Measurements from ENCODE around the gene LDHB. TPM values are rescaled to one million over a fixed set of nuclear protein-coding genes. Genes with fewer than 3 reads are reported as not detected.
"Not testable (repeated sequence)": the region's sequence is repeated elsewhere in the genome, so short reads cannot be mapped to it uniquely, and the experiment has no call there.

The LDHB gene
- total RNA-seq, 8 experiments from 2014 or later = 653 to 1,054 (median 899) TPM

DNA sequence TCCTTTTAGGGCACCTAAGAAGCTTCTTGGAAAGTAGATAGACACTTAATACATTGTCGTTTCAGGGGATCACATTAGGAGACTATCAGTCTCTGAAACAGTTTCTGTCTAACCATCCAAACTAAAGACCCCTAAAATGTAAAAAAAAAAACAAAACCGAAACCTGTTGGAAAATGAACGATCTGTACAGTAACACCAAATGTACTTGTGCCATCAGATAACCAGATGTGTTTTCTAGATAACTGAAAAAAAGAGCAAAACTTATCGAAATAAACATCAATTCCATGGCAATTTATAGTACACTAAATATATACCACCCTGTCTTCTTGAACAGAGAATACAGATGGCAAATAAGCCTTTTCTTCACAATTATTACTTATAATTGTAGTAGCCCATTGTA, 2.1 kb downstream of the LDHB start:
- in situ Hi-C loops (cut with MboI; ENCODE audit: low pct_unique_long_range_greater_than_20kb in 2 of 9, low sequenced_read_pairs in 9 of 9, unreplicated experiment in 9 of 9) = no loop called here
- no peak for ATAC-seq (replicated peaks in 6 of 8)
- H3K4me3 ChIP-seq = peak overlapping the region; percentile 53 to 86 (median 77)

DNA sequence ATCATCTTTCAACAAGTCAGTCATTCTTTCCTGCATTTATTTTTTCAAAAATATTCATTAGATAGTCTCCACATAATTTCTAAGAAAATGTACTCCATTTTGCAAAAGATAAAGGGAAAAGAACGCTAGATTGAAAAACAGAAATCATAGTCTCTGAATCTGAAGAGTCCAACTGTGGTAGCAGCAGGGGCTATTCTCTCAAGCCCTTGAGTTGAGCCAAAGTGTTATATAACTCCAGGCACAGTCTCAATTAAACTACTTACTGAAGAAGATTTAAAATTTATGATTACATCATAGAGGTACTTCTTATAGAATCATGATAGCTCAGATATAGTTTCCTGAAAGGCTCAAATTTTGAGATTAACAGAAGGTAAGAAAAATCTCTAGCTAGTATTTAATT, 5.8 kb downstream of the LDHB start:
- ATAC-seq (replicated peaks in 6 of 8) = no peak
- WGBS, 10 experiments = 88 to 100% (median 100%) methylated on average over 1 of the region's 1 CpG; no CpG with 5 or more reads in 2 of the 10 experiments
- in situ Hi-C loops (cut with MboI; ENCODE audit: low pct_unique_long_range_greater_than_20kb in 2 of 9, low sequenced_read_pairs in 9 of 9, unreplicated experiment in 9 of 9) = no loop called here
- Histone ChIP-seq H3K4me1 (replicated peaks in 1 of 2) (peaks cover 3 to 7% of the 10 kb centered on the region in 2 donors), H3K27ac (no peak overlapping the region), H3K4me3 (no peak overlapping the region)

More for the DNA sequence above, 2.1 kb downstream of the LDHB start:
- Histone ChIP-seq H3K4me1 (replicated peaks in 1 of 2) (peaks cover 3 to 7% of the 10 kb centered on the region in 2 donors), H3K27ac (no peak overlapping the region)
- WGBS, 10 experiments = 27 to 90% (median 58%) methylated on average over 2 to 4 of the region's 4 CpGs; no CpG with 5 or more reads in 1 of the 10 experiments

DNA sequence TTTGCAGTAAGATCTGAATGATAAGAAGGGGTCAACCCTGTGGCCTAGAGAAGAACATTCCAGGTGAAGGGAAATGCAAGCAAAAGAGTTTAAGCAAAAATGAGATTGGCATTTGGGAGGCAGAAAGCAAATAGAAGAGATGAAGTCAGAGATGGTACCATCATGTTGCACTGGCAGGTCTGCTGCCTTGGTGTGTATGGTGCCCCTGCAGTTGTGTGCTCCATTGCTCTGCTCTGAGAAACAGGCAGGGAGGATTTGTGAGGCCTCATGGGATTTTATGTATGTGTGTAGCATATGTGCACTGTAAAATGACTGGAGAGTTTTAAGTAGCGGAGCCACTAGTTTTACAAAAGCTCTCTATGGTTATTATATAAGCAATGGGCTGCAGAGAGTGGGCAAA, 6.6 kb downstream of the LDHB start:
- H3K4me3 ChIP-seq = no peak overlapping the region
- WGBS, 10 experiments = 100% methylated on average over 1 of the region's 1 CpG; no CpG with 5 or more reads in 5 of the 10 experiments
- peak in 1 of 8 experiments; percentile 27 for ATAC-seq (replicated peaks in 6 of 8)
- peaks cover 4 to 7% of the 10 kb centered on the region in 2 donors for H3K4me1 ChIP-seq (replicated peaks in 1 of 2)
- in situ Hi-C loops (cut with MboI; ENCODE audit: low pct_unique_long_range_greater_than_20kb in 2 of 9, low sequenced_read_pairs in 9 of 9, unreplicated experiment in 9 of 9) = no loop called here
- no peak overlapping the region for H3K27ac ChIP-seq

DNA sequence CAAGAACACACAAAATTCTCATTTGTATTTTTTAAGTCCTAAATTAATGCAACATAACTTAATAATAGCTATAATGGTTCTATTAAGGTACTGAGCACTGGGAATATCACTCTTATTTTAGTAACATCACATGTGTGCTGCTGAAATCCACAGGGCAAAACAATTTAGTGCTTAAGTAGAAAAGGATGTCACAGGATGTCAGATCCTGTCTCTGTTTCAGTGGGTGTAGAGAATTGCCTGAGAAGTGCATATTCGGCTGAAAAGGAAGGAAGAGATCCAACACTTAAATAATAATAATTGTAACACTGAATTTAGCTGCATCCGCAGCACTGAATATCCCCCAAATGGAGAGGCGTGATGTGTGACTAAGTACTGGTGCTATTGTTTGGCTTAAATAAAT, 8.6 kb downstream of the LDHB start:
- Histone ChIP-seq H3K4me3 (no peak overlapping the region), H3K4me1 (replicated peaks in 1 of 2) (peaks cover 5 to 8% of the 10 kb centered on the region in 2 donors), H3K27ac (no peak overlapping the region)
- WGBS, 10 experiments = 0 to 100% (median 59%) methylated on average over 1 to 3 of the region's 3 CpGs; no CpG with 5 or more reads in 1 of the 10 experiments
- no peak for ATAC-seq (replicated peaks in 6 of 8)
- in situ Hi-C loops (cut with MboI; ENCODE audit: low pct_unique_long_range_greater_than_20kb in 2 of 9, low sequenced_read_pairs in 9 of 9, unreplicated experiment in 9 of 9) = loop anchor here in 1 of 9 experiments (25.0 kb wide), 1 partner anchor 337 kb away; no protein-coding TSS in a partner anchor

DNA sequence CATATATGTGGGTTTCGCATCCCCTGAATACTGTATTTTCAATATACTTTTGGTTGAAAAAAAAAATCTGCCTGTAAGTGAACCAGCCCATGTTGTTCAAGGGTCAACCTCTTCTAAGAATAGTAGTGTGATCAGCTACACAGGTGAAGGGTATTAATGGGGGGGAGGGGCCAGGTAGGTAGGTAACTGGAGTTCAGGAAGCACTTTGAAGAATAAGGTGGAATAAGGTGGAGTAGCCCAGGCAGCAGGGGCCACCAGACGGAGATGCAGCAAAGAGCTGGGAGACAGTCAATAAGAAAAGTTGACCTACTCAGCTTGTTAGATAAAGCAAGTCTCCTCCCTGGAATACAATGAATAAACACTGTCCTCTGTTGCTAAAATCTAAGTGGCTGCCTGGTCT, 9.3 kb downstream of the LDHB start:
- no peak overlapping the region for H3K27ac ChIP-seq
- in situ Hi-C loops (cut with MboI; ENCODE audit: low pct_unique_long_range_greater_than_20kb in 2 of 9, low sequenced_read_pairs in 9 of 9, unreplicated experiment in 9 of 9) = loop anchor here in 1 of 9 experiments (25.0 kb wide), 1 partner anchor 336 kb away; no protein-coding TSS in a partner anchor

DNA sequence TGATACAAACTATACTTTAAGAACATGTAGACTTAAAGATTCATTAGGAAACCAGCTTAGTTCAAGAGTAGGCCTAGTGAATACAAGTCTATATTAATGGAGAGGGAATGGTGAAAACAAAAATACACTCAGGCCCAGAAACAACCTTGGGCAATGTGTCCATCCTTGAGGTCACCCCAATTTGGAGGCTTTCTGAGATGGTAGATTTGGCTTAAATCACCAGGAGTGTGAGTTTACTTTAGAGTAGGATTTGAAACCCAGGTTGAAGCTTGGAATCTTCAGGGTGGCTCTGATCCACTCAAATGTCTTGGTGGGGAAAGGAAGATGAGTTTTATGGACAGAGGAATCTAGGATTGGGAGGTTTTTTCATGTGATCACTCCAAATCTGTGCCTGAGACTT, 10.5 kb downstream of the LDHB start:
- Histone ChIP-seq H3K4me3 (no peak overlapping the region), H3K4me1 (replicated peaks in 1 of 2) (peaks cover 3 to 8% of the 10 kb centered on the region in 2 donors), H3K27ac (no peak overlapping the region)
- no peak for ATAC-seq (replicated peaks in 6 of 8)
- in situ Hi-C loops (cut with MboI; ENCODE audit: low pct_unique_long_range_greater_than_20kb in 2 of 9, low sequenced_read_pairs in 9 of 9, unreplicated experiment in 9 of 9) = loop anchor here in 1 of 9 experiments (25.0 kb wide), 1 partner anchor 335 kb away; no protein-coding TSS in a partner anchor

More for the DNA sequence above, 9.3 kb downstream of the LDHB start:
- WGBS, 10 experiments = 90 to 100% (median 100%) methylated on average over 1 to 2 of the region's 2 CpGs; no CpG with 5 or more reads in 2 of the 10 experiments
- Histone ChIP-seq H3K4me1 (replicated peaks in 1 of 2) (peaks cover 5 to 8% of the 10 kb centered on the region in 2 donors), H3K4me3 (no peak overlapping the region)
- ATAC-seq (replicated peaks in 6 of 8) = no peak

DNA sequence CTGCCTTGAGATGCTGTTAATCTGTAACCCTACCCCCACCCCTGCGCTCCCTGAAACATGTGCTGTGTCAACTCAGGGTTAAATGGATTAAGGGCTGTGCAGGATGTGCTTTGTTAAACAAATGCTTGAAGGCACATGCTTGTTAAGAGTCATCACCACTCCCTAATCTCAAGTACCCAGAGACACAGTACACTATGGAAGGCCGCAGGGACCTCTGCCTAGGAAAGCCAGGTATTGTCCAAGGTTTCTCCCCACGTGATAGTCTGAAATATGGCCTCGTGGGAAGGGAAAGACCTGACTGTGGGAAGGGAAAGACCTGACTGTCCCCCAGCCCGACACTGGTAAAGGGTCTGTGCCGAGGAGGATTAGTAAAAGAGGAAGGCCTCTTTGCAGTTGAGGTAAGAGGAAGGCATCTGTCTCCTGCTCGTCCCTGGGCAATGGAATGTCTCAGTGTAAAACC, 12.6 kb downstream of the LDHB start:
- in situ Hi-C loops (cut with MboI; ENCODE audit: low pct_unique_long_range_greater_than_20kb in 2 of 9, low sequenced_read_pairs in 9 of 9, unreplicated experiment in 9 of 9) = loop anchor here in 1 of 9 experiments (25.0 kb wide), 1 partner anchor 333 kb away; no protein-coding TSS in a partner anchor
- not testable (repeated sequence) for H3K4me1 ChIP-seq (replicated peaks in 1 of 2); H3K4me3 ChIP-seq; H3K27ac ChIP-seq
- 67 to 100% (median 80%) methylated on average over 1 of the region's 7 CpGs; no CpG with 5 or more reads in 5 of the 10 experiments for WGBS, 10 experiments
- ATAC-seq (replicated peaks in 6 of 8) = peak in 1 of 8 experiments; percentile 30

DNA sequence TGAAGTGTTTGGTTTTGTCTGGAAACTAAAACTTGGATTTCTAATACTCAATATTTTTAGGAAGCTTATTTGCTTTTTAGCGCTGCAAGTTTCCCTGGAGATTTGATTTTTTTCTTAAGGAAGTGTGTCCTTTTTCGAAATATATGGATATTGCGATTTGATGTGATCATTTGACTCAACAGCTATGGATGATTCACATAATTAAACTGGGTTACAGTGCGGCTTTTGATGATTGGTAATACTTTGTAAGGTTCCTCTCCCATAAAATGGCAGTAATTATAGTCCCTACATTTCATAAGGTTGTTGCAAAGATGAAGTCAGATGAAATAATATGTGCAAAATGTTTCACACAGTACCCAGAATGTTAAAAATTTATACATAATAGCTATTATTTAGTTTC, 13.1 kb downstream of the LDHB start:
- no peak overlapping the region for H3K4me3 ChIP-seq
- H3K27ac ChIP-seq = no peak overlapping the region
- in situ Hi-C loops (cut with MboI; ENCODE audit: low pct_unique_long_range_greater_than_20kb in 2 of 9, low sequenced_read_pairs in 9 of 9, unreplicated experiment in 9 of 9) = loop anchor here in 1 of 9 experiments (25.0 kb wide), 1 partner anchor 332 kb away; no protein-coding TSS in a partner anchor
- no peak for ATAC-seq (replicated peaks in 6 of 8)
- WGBS, 10 experiments = 75 to 100% (median 94%) methylated on average over 2 to 4 of the region's 4 CpGs
- peaks cover 0 to 8% of the 10 kb centered on the region in 2 donors for H3K4me1 ChIP-seq (replicated peaks in 1 of 2)

DNA sequence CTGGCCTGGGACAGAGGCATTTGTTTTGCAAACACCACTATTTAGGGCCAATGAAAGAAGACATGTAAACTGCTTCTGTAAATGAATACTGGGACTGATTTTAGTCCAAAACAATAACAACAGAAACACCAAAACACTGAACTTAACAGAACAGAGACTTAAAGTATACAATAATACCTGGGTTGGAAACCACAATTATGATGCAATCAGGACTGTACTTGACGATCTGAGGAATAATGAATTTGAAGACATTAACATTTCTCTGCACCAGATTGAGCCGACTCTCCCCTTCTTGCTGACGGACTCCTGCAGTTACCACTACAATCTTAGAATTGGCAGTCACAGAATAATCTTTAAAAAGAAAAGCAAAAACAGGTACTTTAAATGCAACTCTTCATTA, 13.9 kb downstream of the LDHB start:
- WGBS, 10 experiments = 40 to 100% (median 85%) methylated on average over 1 to 3 of the region's 3 CpGs
- Histone ChIP-seq H3K4me3 (no peak overlapping the region), H3K4me1 (replicated peaks in 1 of 2) (peaks cover 0 to 8% of the 10 kb centered on the region in 2 donors), H3K27ac (no peak overlapping the region)
- no peak for ATAC-seq (replicated peaks in 6 of 8)
- in situ Hi-C loops (cut with MboI; ENCODE audit: low pct_unique_long_range_greater_than_20kb in 2 of 9, low sequenced_read_pairs in 9 of 9, unreplicated experiment in 9 of 9) = loop anchor here in 1 of 9 experiments (25.0 kb wide), 1 partner anchor 331 kb away; no protein-coding TSS in a partner anchor

DNA sequence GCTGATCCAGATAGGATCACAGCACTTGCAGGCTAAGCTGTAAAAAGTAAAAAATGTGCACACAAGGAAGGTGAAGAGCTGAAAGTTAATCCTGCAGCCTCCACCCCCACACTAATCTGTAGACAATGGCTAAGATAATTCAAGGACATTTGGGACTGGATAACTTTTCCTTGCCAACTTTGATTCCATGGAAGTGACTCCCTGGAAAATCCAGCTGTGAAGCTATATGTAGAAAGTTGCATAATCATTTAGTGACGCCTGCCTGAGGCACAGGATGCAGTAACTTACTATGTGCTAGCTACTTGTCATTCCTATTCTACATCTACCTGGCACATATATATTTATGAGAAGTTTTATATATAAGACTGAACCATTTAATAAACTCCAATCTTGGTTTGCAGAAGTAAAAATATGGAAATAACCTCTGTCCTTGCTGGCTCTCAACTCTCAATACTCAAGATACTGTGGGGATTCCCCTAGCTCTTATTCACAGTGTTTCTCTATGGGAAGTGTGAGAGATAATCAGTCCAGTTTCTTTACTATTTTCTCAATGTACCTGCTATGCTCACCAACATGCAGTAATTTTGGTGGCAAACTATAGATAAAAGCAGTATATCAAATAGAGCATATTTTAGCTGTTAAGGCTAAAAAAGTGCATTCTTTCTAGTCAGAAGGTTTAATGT, 14.8 kb downstream of the LDHB start:
- 38 to 100% (median 92%) methylated on average over 1 of the region's 1 CpG; no CpG with 5 or more reads in 2 of the 10 experiments for WGBS, 10 experiments

DNA sequence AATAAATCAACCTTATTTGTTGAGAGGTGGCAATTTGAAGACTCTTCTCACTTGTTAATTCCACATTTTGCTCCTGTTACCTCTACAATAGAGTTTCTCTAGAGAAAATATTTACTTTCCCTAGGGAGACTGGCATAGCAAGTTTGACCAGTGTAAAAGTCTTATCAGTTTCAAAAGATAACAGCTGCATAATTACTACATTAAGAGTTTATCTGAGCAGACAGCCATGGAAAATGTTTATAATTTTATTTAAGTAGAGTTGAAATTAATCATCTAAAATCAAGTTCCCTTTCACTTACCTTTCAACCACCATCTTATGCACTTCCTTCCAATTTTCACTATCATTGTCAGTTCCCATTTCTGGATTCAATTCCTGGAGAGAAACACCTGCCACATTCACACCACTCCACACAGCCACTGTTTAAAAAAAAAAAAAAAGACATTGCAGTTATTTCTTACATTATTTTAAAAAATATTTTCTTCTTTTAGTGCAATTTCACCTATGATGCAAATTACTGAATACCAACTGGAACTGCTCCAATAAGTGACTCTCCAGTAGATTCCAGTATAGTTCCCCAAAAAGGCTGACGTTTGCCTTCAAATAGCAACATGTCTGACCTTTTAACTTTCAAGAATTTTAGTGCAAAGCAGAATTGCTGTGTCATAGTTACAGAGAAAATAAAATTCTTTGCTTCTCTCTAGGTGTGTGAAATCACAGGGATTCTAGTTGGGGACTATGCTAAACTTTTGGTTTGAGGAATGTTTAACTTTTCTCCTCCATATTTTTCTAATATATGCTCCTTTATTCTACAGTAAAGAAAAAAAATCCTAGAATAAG, 19.4 kb downstream of the LDHB start:
- Histone ChIP-seq H3K4me3 (no peak overlapping the region), H3K27ac (no peak overlapping the region), H3K4me1 (replicated peaks in 1 of 2) (no peaks in the 10 kb centered on the region)
- ATAC-seq (replicated peaks in 6 of 8) = no peak
- in situ Hi-C loops (cut with MboI; ENCODE audit: low pct_unique_long_range_greater_than_20kb in 2 of 9, low sequenced_read_pairs in 9 of 9, unreplicated experiment in 9 of 9) = loop anchor here in 1 of 9 experiments (25.0 kb wide), 1 partner anchor 326 kb away; no protein-coding TSS in a partner anchor
- 38 to 83% (median 73%) methylated on average over 1 of the region's 1 CpG; no CpG with 5 or more reads in 2 of the 10 experiments for WGBS, 10 experiments

More for the DNA sequence above, 14.8 kb downstream of the LDHB start:
- ATAC-seq (replicated peaks in 6 of 8) = peak in 1 of 8 experiments; percentile 46
- H3K4me3 ChIP-seq = no peak overlapping the region
- in situ Hi-C loops (cut with MboI; ENCODE audit: low pct_unique_long_range_greater_than_20kb in 2 of 9, low sequenced_read_pairs in 9 of 9, unreplicated experiment in 9 of 9) = loop anchor here in 1 of 9 experiments (25.0 kb wide), 1 partner anchor 331 kb away; no protein-coding TSS in a partner anchor
- H3K4me1 ChIP-seq (replicated peaks in 1 of 2) = peaks cover 0 to 8% of the 10 kb centered on the region in 2 donors
- no peak overlapping the region for H3K27ac ChIP-seq

DNA sequence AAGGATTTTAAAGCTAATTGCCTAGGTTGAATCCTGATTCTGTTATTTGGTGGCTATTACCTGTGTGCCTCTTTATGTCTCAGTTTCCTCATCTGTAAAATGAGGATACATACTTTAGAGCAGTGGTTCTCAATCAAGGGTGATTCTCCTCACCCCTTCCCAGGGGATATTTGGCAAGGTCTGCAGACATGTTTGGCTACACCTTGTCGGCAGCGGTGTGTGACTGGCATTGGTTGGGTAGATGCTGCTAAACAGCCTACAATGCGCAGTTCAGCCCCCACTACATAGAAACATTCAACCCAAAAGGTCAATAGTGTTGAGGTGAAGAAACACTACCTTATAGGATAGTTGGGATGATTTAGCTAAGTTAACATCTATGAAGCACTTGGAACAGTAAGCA, 23.4 kb downstream of the LDHB start:
- no peak overlapping the region for H3K4me3 ChIP-seq
- WGBS, 10 experiments = 83 to 100% (median 100%) methylated on average over 1 to 3 of the region's 3 CpGs; no CpG with 5 or more reads in 6 of the 10 experiments
- in situ Hi-C loops (cut with MboI; ENCODE audit: low pct_unique_long_range_greater_than_20kb in 2 of 9, low sequenced_read_pairs in 9 of 9, unreplicated experiment in 9 of 9) = loop anchor here in 1 of 9 experiments (25.0 kb wide), 1 partner anchor 322 kb away; no protein-coding TSS in a partner anchor
- H3K4me1 ChIP-seq (replicated peaks in 1 of 2) = no peaks in the 10 kb centered on the region
- ATAC-seq (replicated peaks in 6 of 8) = no peak
- no peak overlapping the region for H3K27ac ChIP-seq
